A375 (cell line): ENCODE data around the gene JOSD2. TPM values are rescaled to one million over a fixed set of nuclear protein-coding genes. Genes with fewer than 3 reads are reported as not detected.

Experiments
- total RNA-seq: library from RNA; depleted of rRNA; stranded (reverse); fragments of >200 nt; shearing (Covaris generic); gene quantifications from 2 replicates; pipeline ENCODE4 v1.2.3, GENCODE V29; 2014; rRNA removed

Gene JOSD2, protein sequence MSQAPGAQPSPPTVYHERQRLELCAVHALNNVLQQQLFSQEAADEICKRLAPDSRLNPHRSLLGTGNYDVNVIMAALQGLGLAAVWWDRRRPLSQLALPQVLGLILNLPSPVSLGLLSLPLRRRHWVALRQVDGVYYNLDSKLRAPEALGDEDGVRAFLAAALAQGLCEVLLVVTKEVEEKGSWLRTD
- 42.8 and 58.6 TPM in 2 replicates for total RNA-seq

DNA sequence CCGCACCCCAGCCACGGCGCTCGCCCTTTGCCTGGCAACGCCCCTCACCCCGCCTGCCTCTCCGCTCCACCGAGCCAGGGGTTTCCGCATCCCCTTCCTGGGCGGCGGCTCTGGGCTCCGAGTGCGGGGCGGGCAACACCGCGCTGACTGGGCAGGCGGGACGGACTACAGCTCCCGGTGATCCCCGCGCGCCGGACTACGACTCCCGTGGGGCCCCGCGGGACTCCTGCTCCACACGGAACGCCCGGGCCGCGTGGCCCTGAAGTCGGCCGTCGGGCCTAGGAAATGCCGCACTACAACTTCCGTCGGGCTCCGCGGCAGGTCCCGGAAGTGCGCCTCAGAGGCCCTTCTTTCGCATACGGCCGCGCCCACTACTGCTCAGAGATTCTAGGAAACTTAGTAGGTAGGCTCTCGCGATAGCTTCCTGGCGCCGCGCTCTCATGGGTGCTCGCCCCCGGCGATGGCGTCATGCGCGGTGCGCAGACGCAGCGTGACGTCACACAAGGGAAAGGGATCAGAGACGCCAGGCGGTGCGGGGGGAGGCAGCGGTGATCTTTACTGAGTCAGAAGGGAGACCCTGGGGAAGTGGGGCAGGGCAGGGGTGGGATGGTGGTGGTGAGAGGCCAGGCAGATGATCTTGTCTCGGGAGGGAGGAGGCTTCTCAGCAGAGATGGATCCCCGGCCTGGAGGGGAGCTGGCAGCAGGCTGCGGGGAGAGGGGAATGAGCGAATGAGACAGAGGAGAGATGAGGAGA lies at the start of gene JOSD2:
Gene JOSD2, minus strand, starts transcription at position 123 of the 754 bp plus-strand sequence. CDS start 760 bp downstream, outside the sequence.

GRCh38 chr19:50513746-50514345 lies 2.9 kb upstream of the JOSD2 start, which contains the start of gene ASPDH:
Gene ASPDH, minus strand, starts transcription at chr19:50513913. Its CDS starts 90 bp downstream, at chr19:50513823.

DNA sequence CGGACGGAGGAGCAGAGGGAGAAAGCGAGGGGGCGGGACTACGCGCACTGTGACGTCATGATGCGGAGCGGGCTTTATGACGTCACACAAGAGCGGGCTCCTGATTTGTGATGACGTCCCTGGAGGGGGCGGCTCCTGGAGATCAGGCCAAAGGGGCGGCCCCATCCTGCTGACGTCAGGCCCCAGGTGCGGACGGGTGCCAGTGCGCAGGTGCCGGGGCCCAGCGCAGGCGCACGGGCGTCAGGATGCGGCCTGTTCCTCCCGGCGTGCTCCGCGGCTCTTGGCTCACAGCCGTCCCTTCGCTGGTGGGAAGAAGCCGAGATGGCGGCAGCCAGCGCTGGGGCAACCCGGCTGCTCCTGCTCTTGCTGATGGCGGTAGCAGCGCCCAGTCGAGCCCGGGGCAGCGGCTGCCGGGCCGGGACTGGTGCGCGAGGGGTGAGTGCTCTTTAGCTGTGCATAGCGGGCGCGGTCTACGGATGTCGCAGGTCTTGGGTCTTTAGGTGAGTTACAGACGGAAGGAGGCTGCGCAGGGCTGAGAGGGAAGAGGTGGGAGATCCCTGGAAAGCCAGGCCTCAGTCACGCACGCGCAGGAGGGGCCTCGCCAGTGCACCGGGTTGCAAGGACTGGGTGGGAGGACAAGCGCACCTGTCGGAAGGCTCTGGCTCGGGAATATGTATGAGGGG lies 34.6 kb downstream of the JOSD2 start, which contains the start of the genes EMC10 and GARIN5A:
Gene EMC10, plus strand, starts transcription at position 284 of the 683 bp plus-strand sequence. Its CDS starts 38 bp downstream, at position 322.
Gene GARIN5A, minus strand, starts transcription at position 625 of the 683 bp plus-strand sequence. Its CDS starts 460 bp downstream, at position 165.

Other genes with a start within 250 kb of the JOSD2 start
- gene KCNC3, start 181.8 kb downstream of the JOSD2 start, total RNA-seq, result 1.2 and 1.5 TPM in 2 replicates
- not detected in 2 replicates for gene NAPSA, start 145.6 kb downstream of the JOSD2 start, total RNA-seq
- gene NR1H2, start 134.7 kb downstream of the JOSD2 start, total RNA-seq, result 117 and 120 TPM in 2 replicates
- gene POLD1, start 126.8 kb downstream of the JOSD2 start, total RNA-seq, result 130 and 138 TPM in 2 replicates
- 0.11 TPM in 1 of 2 replicates, not detected in the other for gene SPIB, start 92.3 kb downstream of the JOSD2 start, total RNA-seq
- gene MYBPC2, start 78.3 kb downstream of the JOSD2 start, total RNA-seq, result not detected in 2 replicates
- 40.9 and 44.9 TPM in 2 replicates for gene EMC10, start 34.7 kb downstream of the JOSD2 start, total RNA-seq
- gene GARIN5A, start 34.3 kb downstream of the JOSD2 start, total RNA-seq, result 0.15 and 0.88 TPM in 2 replicates
- not detected in 2 replicates for gene ASPDH, start 2.7 kb upstream of the JOSD2 start, total RNA-seq
- 7.4 and 8.4 TPM in 2 replicates for gene LRRC4B, start 57.2 kb upstream of the JOSD2 start, total RNA-seq
- 0.60 and 0.61 TPM in 2 replicates for gene SYT3, start 128.7 kb upstream of the JOSD2 start, total RNA-seq
- gene C19orf81, start 138.3 kb upstream of the JOSD2 start, total RNA-seq, result 5.2 and 13.8 TPM in 2 replicates
- 0.77 and 1.4 TPM in 2 replicates for gene SHANK1, start 208.6 kb upstream of the JOSD2 start, total RNA-seq
- 17.3 and 17.7 TPM in 2 replicates for gene CLEC11A, start 212.2 kb upstream of the JOSD2 start, total RNA-seq